Endothelial cell of umbilical vein (primary cell): ENCODE measurements around the gene SRPK2.

ENCODE experiments used
- EZH2 ChIP-seq: IDR thresholded peaks from 2 replicates; pipeline ENCODE4 v1.6.1; 2012; ENCODE audit warnings: borderline replicate concordance, low read depth, mild to moderate bottlenecking, moderate library complexity, low read length, inconsistent platforms; ENCODE audit not compliant: severe bottlenecking
- JUN ChIP-seq: IDR thresholded peaks from 2 replicates; pipeline ENCODE4 v1.6.1; 2011; ENCODE audit warnings: borderline replicate concordance, low read depth; ENCODE audit not compliant: insufficient read length, insufficient read depth
- MYC ChIP-seq: IDR thresholded peaks from one replicate; pipeline ENCODE4 v1.6.1; 2011; ENCODE audit warnings: mild to moderate bottlenecking, low read depth, low read length
- POLR2A ChIP-seq: IDR thresholded peaks from 2 replicates; pipeline ENCODE4 v1.6.1; 2012; ENCODE audit warnings: low read depth, mild to moderate bottlenecking, control low read depth, low read length
- POLR2AphosphoS5 ChIP-seq: IDR thresholded peaks from 2 replicates; pipeline ENCODE4 v1.6.1; 2012; ENCODE audit warnings: low read depth, mild to moderate bottlenecking, control low read depth, low read length, moderate library complexity; ENCODE audit not compliant: insufficient read depth
- TF ChIP-seq, protein P1 (sequence below), 2 donors: IDR thresholded peaks; 1 replicate in 1 of 2; 2 replicates in 1 of 2; pipeline ENCODE4 v1.5.1; 2011; ENCODE audit warnings: low read length in 2 of 2, mild to moderate bottlenecking in 2 of 2, moderate library complexity in 2 of 2, control low read depth in 1 of 2, inconsistent platforms in 1 of 2, low read depth in 1 of 2; ENCODE audit not compliant: insufficient read depth in 1 of 2; ENCODE audit errors: extremely low read depth in 1 of 2
- TF ChIP-seq, protein P2 (sequence below): IDR thresholded peaks from 2 replicates; pipeline ENCODE4 v1.6.1; 2011; ENCODE audit not compliant: insufficient read depth, insufficient read length

DNA sequence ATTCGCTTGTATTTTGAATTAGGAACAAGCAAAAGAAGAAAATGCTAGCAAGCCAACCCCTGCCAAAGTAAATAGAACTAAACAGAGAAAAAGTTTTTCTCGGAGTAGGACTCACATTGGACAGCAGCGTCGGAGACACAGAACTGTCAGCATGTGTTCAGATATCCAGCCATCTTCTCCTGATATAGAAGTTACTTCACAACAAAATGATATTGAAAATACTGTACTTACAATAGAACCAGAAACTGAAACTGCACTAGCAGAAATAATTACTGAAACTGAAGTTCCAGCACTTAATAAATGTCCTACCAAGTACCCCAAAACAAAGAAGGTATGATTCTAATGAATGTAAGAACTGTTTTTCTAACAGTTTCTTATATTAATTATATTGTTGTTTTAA, 286.9 kb downstream of the SRPK2 start:
- TF ChIP-seq, protein P1, sequence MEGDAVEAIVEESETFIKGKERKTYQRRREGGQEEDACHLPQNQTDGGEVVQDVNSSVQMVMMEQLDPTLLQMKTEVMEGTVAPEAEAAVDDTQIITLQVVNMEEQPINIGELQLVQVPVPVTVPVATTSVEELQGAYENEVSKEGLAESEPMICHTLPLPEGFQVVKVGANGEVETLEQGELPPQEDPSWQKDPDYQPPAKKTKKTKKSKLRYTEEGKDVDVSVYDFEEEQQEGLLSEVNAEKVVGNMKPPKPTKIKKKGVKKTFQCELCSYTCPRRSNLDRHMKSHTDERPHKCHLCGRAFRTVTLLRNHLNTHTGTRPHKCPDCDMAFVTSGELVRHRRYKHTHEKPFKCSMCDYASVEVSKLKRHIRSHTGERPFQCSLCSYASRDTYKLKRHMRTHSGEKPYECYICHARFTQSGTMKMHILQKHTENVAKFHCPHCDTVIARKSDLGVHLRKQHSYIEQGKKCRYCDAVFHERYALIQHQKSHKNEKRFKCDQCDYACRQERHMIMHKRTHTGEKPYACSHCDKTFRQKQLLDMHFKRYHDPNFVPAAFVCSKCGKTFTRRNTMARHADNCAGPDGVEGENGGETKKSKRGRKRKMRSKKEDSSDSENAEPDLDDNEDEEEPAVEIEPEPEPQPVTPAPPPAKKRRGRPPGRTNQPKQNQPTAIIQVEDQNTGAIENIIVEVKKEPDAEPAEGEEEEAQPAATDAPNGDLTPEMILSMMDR (IDR thresholded peaks at IDR 0.05; ENCODE audit: extremely low read depth in 1 of 2, insufficient read depth in 1 of 2, low read depth in 1 of 2, low read length in 2 of 2): no peak
- no peak for TF ChIP-seq JUN
- TF ChIP-seq POLR2A: no peak
- TF ChIP-seq EZH2: no peak
- TF ChIP-seq, protein P2, sequence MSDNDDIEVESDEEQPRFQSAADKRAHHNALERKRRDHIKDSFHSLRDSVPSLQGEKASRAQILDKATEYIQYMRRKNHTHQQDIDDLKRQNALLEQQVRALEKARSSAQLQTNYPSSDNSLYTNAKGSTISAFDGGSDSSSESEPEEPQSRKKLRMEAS: no peak
- no peak for TF ChIP-seq POLR2AphosphoS5
- no peak for TF ChIP-seq MYC
